GM12873 (cell line): ENCODE results near the gene STPG4.

ENCODE experiments used
- CTCF ChIP-seq: IDR thresholded peaks from 2 replicates; pipeline ENCODE4 v1.5.1; 2012; ENCODE audit warnings: low read depth, mild to moderate bottlenecking, moderate library complexity, low read length, control low read depth; ENCODE audit not compliant: insufficient read depth; ENCODE audit errors: missing control alignments

STPG4 gene

GRCh38 chr2:47134386-47135090 lies 20.6 kb downstream of the STPG4 start:
- TF ChIP-seq CTCF: no peak

GRCh38 chr2:47133046-47133445 lies 22.1 kb downstream of the STPG4 start:
- no peak for TF ChIP-seq CTCF

- TF ChIP-seq CTCF: no peak
Measured at GRCh38 chr2:47129191-47129706, 25.9 kb downstream of the STPG4 start.

- no peak for TF ChIP-seq CTCF
Measured at GRCh38 chr2:47128705-47129104, 26.4 kb downstream of the STPG4 start.

- TF ChIP-seq CTCF: no peak
Measured at GRCh38 chr2:47127862-47128543, 27.1 kb downstream of the STPG4 start.

- TF ChIP-seq CTCF: no peak
Measured at GRCh38 chr2:47126783-47127182, 28.3 kb downstream of the STPG4 start.

- TF ChIP-seq CTCF: no peak
Measured at GRCh38 chr2:47119001-47119400, 36.1 kb downstream of the STPG4 start.
